Chondrocyte (in vitro differentiated cells): ENCODE results near the gene HNRNPA2B1. TPM values are rescaled to one million over a fixed set of nuclear protein-coding genes. Genes with fewer than 3 reads are reported as not detected.

Experiments
- DNase-seq: peaks from one replicate; pipeline ENCODE4 v3.0.0; 2021; ENCODE audit warnings: mixed read lengths, low spot score
- H3K27ac Mint-ChIP-seq: one replicate; pipeline ENCODE4 v1.8.0; 2021; ENCODE audit warnings: mild to moderate bottlenecking, moderate library complexity, mixed read lengths; ENCODE audit not compliant: unreplicated experiment
- H3K27me3 Mint-ChIP-seq: 2 replicates; pipeline ENCODE4 v1.8.0; 2021; ENCODE audit warnings: low read depth, mixed read lengths
- H3K36me3 Mint-ChIP-seq: 2 replicates; pipeline ENCODE4 v1.8.0; 2021; ENCODE audit warnings: low read depth, mixed read lengths
- H3K4me1 Mint-ChIP-seq: 2 replicates; pipeline ENCODE4 v1.8.0; 2021; ENCODE audit warnings: low read depth, mild to moderate bottlenecking, mixed read lengths
- H3K4me3 Mint-ChIP-seq: one replicate; pipeline ENCODE4 v1.8.0; 2021; ENCODE audit warnings: mild to moderate bottlenecking, moderate library complexity, mixed read lengths; ENCODE audit not compliant: unreplicated experiment
- H3K9me3 Mint-ChIP-seq: 2 replicates; pipeline ENCODE4 v1.8.0; 2021; ENCODE audit warnings: low read depth, mixed read lengths
- CTCF ChIP-seq: fragments of 200-600 bp; sonication (generic); IDR thresholded peaks from 2 replicates; pipeline ENCODE4 v1.5.0; 2021; ENCODE audit warnings: antibody characterized with exemption, mild to moderate bottlenecking, moderate library complexity
- total RNA-seq: library from RNA; stranded (reverse); gene quantifications from 3 replicates; pipeline ENCODE4 v1.2.1, GENCODE V29; 2021

Gene HNRNPA2B1
- total RNA-seq, 1 donor from 2014 or later = 313 TPM

GRCh38 chr7:26170663-26171062, 29.9 kb downstream of the HNRNPA2B1 start:
- Mint-ChIP-seq H3K36me3 (peaks cover 8% of the 10 kb centered on the region), H3K9me3 (no peaks in the 10 kb centered on the region), H3K4me3 (no peak overlapping the region), H3K4me1 (no peaks in the 10 kb centered on the region), H3K27ac (no peak overlapping the region), H3K27me3 (peaks cover 8% of the 10 kb centered on the region)
- DNase-seq = no peak
- TF ChIP-seq CTCF = no peak

GRCh38 chr7:26169271-26169670, 31.3 kb downstream of the HNRNPA2B1 start:
- no peak overlapping the region for H3K27ac Mint-ChIP-seq
- H3K9me3 Mint-ChIP-seq = peaks cover 4% of the 10 kb centered on the region
- no peak for DNase-seq

GRCh38 chr7:26168458-26169023, 32.0 kb downstream of the HNRNPA2B1 start:
- peaks cover 2% of the 10 kb centered on the region for H3K36me3 Mint-ChIP-seq
- H3K4me1 Mint-ChIP-seq = no peaks in the 10 kb centered on the region
- no peak for DNase-seq
- peaks cover 5% of the 10 kb centered on the region for H3K9me3 Mint-ChIP-seq
- no peak overlapping the region for H3K4me3 Mint-ChIP-seq
- H3K27me3 Mint-ChIP-seq = no peaks in the 10 kb centered on the region
- TF ChIP-seq CTCF = peak; percentile 41
- no peak overlapping the region for H3K27ac Mint-ChIP-seq

More at GRCh38 chr7:26169271-26169670, 31.3 kb downstream of the HNRNPA2B1 start:
- Mint-ChIP-seq H3K36me3 (peaks cover 7% of the 10 kb centered on the region), H3K27me3 (peaks cover 7% of the 10 kb centered on the region), H3K4me3 (no peak overlapping the region), H3K4me1 (no peaks in the 10 kb centered on the region)
- no peak for TF ChIP-seq CTCF

- Mint-ChIP-seq H3K4me1 (no peaks in the 10 kb centered on the region), H3K4me3 (no peak overlapping the region), H3K27ac (no peak overlapping the region), H3K27me3 (peaks cover 2% of the 10 kb centered on the region), H3K9me3 (peaks cover 5% of the 10 kb centered on the region), H3K36me3 (peaks cover 2% of the 10 kb centered on the region)
- DNase-seq = no peak
- no peak for TF ChIP-seq CTCF
These were observed 33.1 kb downstream of the HNRNPA2B1 start for GRCh38 chr7:26167303-26167934.

GRCh38 chr7:26166684-26167266, 33.8 kb downstream of the HNRNPA2B1 start:
- Mint-ChIP-seq H3K4me3 (no peak overlapping the region), H3K27me3 (peaks cover 2% of the 10 kb centered on the region), H3K27ac (no peak overlapping the region), H3K36me3 (peaks cover 2% of the 10 kb centered on the region), H3K9me3 (peaks cover 5% of the 10 kb centered on the region), H3K4me1 (no peaks in the 10 kb centered on the region)
- TF ChIP-seq CTCF = no peak
- DNase-seq = no peak
